ENCODE data around the gene CPA4. TPM values are rescaled to one million over a fixed set of nuclear protein-coding genes. Genes with fewer than 3 reads are reported as not detected.

The CPA4 gene
- total RNA-seq, 1 experiment from 2014 or later = 3.1 TPM

DNA sequence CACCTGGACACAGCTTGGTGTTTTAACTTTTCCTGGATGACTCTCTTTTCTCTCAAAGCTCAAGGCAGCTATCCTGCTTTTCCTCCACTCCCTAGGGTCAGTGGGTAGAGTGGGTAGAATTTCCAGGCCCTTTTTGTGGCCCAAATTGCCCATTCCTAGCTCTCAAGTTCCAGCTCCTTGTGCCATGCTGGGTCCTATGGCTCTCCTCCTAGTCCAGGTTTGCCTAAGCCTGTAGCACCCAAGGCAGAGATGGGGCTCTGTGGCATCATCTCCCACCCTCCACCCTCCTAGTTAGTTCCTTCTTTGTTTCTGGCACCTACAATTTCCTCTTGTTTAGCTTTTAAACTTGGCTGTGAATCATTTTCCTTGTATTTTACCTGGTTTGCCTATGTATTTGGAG lies 9.7 kb downstream of the CPA4 start:
- H3K36me3 ChIP-seq (ENCODE audit: control insufficient read depth, insufficient read depth, low read length) = no peaks in the 10 kb centered on the region
- no peaks in the 10 kb centered on the region for H3K9me3 ChIP-seq (ENCODE audit: control insufficient read depth, insufficient read depth, low read depth, low read length)
- intact Hi-C loops (cut with micrococcal nuclease; ENCODE audit: unreplicated experiment) (no loop called here), in situ Hi-C loops (cut with HindIII; ENCODE audit: low pct_unique_long_range_greater_than_20kb, low sequenced_read_pairs) (no loop called here)
- ChIA-PET POLR2A (no interaction called here), CTCF (no interaction called here)
- no peak overlapping the region for H3K4me3 ChIP-seq (ENCODE audit: low read depth in 2 of 2, low read length in 2 of 2)
- H3K4me1 ChIP-seq (ENCODE audit: control insufficient read depth, insufficient read depth, low read length) = no peaks in the 10 kb centered on the region
- DNase-seq (ENCODE audit: low read depth, low spot score) = no peak
- H3K27ac ChIP-seq (ENCODE audit: low read length) = no peak overlapping the region
- BruUV-seq (replicated peaks) = no TSS peak
- TF ChIP-seq, protein P1, sequence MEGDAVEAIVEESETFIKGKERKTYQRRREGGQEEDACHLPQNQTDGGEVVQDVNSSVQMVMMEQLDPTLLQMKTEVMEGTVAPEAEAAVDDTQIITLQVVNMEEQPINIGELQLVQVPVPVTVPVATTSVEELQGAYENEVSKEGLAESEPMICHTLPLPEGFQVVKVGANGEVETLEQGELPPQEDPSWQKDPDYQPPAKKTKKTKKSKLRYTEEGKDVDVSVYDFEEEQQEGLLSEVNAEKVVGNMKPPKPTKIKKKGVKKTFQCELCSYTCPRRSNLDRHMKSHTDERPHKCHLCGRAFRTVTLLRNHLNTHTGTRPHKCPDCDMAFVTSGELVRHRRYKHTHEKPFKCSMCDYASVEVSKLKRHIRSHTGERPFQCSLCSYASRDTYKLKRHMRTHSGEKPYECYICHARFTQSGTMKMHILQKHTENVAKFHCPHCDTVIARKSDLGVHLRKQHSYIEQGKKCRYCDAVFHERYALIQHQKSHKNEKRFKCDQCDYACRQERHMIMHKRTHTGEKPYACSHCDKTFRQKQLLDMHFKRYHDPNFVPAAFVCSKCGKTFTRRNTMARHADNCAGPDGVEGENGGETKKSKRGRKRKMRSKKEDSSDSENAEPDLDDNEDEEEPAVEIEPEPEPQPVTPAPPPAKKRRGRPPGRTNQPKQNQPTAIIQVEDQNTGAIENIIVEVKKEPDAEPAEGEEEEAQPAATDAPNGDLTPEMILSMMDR (IDR thresholded peaks at IDR 0.05) = no peak
- no peak for TF ChIP-seq TCF7L2 (IDR thresholded peaks at IDR 0.05; ENCODE audit: low read depth, low read length)
- no peak for TF ChIP-seq SIN3A (IDR thresholded peaks at IDR 0.05; ENCODE audit: borderline replicate concordance, insufficient read depth, low read depth, low read length)
- TF ChIP-seq, protein P2, sequence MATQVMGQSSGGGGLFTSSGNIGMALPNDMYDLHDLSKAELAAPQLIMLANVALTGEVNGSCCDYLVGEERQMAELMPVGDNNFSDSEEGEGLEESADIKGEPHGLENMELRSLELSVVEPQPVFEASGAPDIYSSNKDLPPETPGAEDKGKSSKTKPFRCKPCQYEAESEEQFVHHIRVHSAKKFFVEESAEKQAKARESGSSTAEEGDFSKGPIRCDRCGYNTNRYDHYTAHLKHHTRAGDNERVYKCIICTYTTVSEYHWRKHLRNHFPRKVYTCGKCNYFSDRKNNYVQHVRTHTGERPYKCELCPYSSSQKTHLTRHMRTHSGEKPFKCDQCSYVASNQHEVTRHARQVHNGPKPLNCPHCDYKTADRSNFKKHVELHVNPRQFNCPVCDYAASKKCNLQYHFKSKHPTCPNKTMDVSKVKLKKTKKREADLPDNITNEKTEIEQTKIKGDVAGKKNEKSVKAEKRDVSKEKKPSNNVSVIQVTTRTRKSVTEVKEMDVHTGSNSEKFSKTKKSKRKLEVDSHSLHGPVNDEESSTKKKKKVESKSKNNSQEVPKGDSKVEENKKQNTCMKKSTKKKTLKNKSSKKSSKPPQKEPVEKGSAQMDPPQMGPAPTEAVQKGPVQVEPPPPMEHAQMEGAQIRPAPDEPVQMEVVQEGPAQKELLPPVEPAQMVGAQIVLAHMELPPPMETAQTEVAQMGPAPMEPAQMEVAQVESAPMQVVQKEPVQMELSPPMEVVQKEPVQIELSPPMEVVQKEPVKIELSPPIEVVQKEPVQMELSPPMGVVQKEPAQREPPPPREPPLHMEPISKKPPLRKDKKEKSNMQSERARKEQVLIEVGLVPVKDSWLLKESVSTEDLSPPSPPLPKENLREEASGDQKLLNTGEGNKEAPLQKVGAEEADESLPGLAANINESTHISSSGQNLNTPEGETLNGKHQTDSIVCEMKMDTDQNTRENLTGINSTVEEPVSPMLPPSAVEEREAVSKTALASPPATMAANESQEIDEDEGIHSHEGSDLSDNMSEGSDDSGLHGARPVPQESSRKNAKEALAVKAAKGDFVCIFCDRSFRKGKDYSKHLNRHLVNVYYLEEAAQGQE (IDR thresholded peaks at IDR 0.05; ENCODE audit: insufficient read depth in 1 of 2, low read depth in 2 of 2, low read length in 1 of 2) = no peak
- TF ChIP-seq POLR2AphosphoS5 (IDR thresholded peaks at IDR 0.05; ENCODE audit: low read depth, low read length) = no peak
- H3K27me3 ChIP-seq (ENCODE audit: control insufficient read depth, insufficient read depth, low read length) = no peaks in the 10 kb centered on the region
- ATAC-seq = no peak

- Histone ChIP-seq H3K27me3 (ENCODE audit: control insufficient read depth, insufficient read depth, low read length) (no peaks in the 10 kb centered on the region), H3K9me3 (ENCODE audit: control insufficient read depth, insufficient read depth, low read depth, low read length) (no peaks in the 10 kb centered on the region), H3K4me3 (ENCODE audit: low read depth in 2 of 2, low read length in 2 of 2) (no peak overlapping the region), H3K27ac (ENCODE audit: low read length) (no peak overlapping the region), H3K4me1 (ENCODE audit: control insufficient read depth, insufficient read depth, low read length) (no peaks in the 10 kb centered on the region), H3K36me3 (ENCODE audit: control insufficient read depth, insufficient read depth, low read length) (no peaks in the 10 kb centered on the region)
- ChIA-PET CTCF (no interaction called here), POLR2A (no interaction called here)
- DNase-seq (ENCODE audit: low read depth, low spot score) = no peak
- in situ Hi-C loops (cut with HindIII; ENCODE audit: low pct_unique_long_range_greater_than_20kb, low sequenced_read_pairs) (no loop called here), intact Hi-C loops (cut with micrococcal nuclease; ENCODE audit: unreplicated experiment) (no loop called here)
- TF ChIP-seq, protein P2 (IDR thresholded peaks at IDR 0.05; ENCODE audit: insufficient read depth in 1 of 2, low read depth in 2 of 2, low read length in 1 of 2) = no peak
- TF ChIP-seq TCF7L2 (IDR thresholded peaks at IDR 0.05; ENCODE audit: low read depth, low read length) = no peak
- TF ChIP-seq, protein P1 (IDR thresholded peaks at IDR 0.05) = no peak
- TF ChIP-seq POLR2AphosphoS5 (IDR thresholded peaks at IDR 0.05; ENCODE audit: low read depth, low read length) = no peak
- TF ChIP-seq SIN3A (IDR thresholded peaks at IDR 0.05; ENCODE audit: borderline replicate concordance, insufficient read depth, low read depth, low read length) = no peak
- BruUV-seq (replicated peaks) = no TSS peak
- no peak for ATAC-seq
Observed at GRCh38 chr7:130303127-130303526, 10.2 kb downstream of the CPA4 start.
